Measurements from ENCODE around the gene THY1.

The THY1 gene

GRCh38 chr11:119381181-119381988, 41.6 kb downstream of the THY1 start, which contains the start of gene USP2:
Gene USP2 (minus strand): TSS chr11:119381690. CDS start chr11:119373480, 8,210 bp downstream.
- peak; percentile 99 for DNase-seq

- no peak for DNase-seq
Observed at GRCh38 chr11:119380827-119381180, 42.2 kb downstream of the THY1 start.

GRCh38 chr11:119380160-119380826, 42.7 kb downstream of the THY1 start:
- no peak for DNase-seq

DNA sequence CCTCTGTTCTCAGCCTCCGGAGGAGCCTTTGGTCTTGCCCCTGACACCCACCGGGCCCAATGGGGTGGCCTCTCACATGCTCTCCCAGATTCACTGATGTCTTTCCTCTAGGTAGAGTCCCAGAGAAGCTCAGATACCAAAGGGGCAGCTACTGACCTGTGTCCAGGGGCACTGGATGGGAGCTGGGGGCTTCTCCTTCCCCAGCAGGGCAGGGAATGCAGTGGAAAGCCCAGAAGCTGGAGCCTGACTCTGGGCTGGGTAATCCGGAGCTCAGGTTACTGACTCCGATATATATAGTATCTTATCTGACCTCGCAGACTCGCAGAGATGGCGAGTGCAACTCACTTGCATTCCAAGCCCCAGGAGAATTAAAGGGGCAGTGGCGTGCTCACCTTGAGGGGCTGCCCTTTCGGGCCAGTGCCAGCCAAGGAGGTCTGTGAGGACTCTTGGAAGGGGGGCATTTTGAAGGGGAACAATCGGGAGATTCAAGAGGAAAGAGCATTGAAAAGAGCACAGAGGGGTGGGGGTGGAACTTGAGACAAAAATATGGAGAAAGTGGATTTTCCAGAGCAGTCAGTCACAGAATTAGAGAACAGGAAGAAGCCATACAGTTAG, 44.0 kb downstream of the THY1 start:
- no peak for DNase-seq

GRCh38 chr11:119377961-119378667, 44.9 kb downstream of the THY1 start:
- DNase-seq: no peak

DNA sequence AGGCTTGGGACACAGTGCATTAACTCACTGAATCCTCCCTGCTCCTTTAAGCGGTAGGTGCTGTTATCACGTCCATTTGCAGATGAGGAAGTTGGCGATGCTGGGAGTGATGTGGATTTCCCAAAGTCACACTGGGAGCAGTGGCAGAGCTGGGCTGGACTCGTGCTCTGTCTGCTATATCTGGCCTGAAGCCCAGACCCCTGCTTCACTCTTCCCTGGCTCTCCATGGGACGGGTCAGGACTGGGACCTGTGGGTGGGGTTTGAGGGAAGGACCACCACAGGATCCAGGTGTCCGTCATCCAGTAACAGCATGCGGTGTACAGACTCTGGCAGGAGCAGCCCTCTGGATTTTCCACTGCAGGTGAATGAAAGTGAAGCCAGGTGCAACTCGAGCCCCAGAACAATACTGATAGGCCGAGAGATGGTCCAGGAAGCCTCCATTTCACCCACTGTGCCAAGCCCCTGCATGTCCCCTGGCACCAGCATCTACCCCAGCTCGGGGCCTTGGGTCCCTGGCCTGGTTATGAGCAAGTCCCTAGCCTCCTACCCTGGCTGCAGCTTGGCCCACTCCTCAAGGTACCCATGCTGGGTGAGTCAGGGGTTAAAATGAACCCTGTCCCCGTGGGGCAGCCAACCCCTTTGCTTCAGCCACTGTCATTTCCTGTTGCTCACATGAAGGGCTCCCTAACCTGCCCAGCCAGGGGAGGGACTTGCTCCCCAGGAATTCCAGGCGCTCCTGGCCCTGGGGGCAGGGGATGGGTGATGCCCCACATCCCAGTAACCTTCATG, 45.7 kb downstream of the THY1 start:
- no peak for DNase-seq

- DNase-seq: no peak
Observed at GRCh38 chr11:119376197-119376847, 46.6 kb downstream of the THY1 start.

GRCh38 chr11:119375337-119376196, 47.4 kb downstream of the THY1 start:
- no peak for DNase-seq

DNA sequence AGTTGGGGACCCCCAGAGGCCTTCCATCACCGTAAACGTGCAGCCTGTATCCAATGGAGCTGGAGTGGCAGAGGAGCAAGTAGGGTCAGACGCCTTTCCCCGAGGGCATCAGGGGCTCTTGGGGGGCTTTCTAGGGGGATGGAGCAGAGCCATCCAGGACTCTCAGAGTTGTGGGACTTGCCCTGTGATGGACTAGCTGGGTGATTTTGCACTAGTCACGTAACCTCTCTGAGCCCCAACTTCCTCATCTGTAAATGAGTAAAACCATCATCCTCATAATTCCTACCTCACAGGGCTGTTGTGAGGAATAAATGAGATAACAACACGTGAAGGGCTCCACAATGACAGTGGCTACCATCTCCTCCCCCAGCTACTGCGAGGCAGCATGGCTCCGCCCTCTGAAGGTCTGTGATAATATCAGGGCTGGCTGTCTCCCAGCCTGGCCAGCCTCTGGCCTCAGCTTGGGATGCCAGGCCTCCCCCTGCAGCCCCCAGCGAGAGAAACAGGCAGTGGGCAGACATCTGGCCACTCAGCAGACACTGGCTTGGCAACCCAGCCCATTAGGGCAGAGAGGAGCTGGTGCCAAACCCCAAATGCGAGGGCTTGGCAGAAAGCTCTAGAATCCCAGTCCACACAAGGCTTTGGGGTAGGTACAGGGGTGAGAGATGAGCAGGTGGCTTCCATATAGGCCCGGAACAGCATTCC, 48.2 kb downstream of the THY1 start:
- peak; percentile 41 for DNase-seq

- DNase-seq: peak; percentile 77
Observed at GRCh38 chr11:119373921-119374631, 48.9 kb downstream of the THY1 start.

DNA sequence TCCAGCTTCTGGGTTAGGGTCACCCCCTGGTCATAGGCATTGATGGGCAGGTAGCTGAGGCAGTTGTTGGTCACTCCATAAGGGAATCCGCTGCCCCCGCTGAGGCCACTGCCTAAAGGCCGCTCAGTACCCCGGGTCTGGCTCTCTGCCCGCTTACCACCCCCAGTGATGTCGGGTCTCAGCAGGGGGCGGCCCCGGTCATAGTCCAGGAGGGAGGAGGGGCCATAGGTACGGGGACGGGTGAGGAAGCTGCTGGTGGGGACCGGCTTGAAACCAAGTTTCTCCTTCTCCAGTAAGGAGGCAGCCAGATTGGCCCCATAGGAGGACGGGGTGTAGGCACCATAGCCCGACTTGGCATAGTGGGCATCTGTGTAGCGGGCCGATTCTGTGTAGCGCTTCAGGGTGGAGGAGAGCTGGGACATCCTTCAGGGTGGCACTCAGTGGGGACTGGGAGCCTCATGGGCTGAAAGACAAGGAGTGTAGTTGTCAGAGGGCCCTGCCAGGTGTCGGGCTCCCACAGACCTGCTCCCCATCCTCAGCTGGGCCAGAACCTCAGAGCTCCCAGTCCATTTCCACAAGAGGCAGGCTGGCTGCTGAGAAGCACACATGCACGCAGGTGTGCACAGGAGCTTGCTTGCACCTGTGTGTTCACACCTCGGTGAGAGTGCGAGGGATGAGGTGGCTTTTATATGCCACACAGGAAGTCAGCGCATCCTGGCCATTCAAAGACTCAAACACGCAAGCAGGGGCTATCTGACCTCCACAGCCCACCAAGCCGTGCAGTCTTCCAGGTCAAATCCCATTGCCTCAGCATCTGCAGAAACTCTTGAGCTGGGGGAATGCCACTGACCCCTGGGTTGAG, 49.7 kb downstream of the THY1 start:
- DNase-seq: peak; percentile 37

- no peak for DNase-seq
Observed at GRCh38 chr11:119372260-119373058, 50.5 kb downstream of the THY1 start.

DNA sequence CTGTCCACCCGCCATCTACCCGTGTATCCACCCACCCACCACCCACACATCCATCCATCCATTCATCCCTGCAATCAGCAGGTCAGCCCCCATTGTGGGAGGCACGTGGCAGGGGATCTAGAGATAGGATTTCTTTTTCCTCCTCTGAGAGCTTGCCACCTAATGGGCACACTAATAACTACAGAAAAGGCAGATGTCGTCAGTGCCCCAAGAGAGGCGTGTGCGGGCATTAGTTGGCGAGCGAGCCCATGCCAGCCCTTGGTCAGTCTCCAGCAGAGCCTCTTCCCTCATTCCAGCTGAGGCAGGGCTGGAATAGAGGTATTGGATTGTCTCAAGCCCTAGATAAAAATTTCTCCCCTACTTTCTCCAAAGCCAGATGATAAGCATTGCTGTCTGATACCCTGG, 51.2 kb downstream of the THY1 start:
- peak; percentile 22 for DNase-seq

- peak; percentile 49 for DNase-seq
Observed at GRCh38 chr11:119371067-119371601, 51.8 kb downstream of the THY1 start.

DNA sequence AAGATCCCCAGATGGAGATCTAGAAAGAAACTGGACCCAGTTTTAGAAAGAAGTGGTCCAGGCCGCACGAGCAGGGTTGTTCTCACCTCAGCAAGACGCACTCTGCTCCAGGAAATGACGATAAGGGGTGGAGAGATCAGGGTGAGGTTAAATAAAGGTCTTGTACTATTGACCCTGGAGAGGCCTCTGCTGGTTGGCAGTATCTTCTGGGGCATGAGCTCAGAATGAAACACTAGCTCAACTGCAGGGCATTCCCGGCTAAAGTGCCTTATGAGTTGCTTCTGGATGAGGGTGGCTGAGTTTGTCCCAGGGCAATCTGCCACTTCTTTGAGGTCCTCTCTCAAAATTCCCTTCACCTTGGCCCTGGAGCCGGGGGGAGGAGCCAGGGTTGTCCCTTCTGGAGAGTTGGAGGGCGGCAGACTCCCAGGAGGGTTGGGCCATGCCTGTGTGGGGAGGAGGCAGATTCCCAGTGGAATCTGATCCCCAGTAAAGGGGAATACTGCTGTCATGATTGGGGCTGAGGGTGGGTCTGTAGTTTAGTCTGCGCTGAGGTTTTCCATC, 52.4 kb downstream of the THY1 start:
- peak; percentile 55 for DNase-seq

GRCh38 chr11:119369132-119369925, 53.6 kb downstream of the THY1 start:
- peak; percentile 16 for DNase-seq

Measured in activated effector memory CD4-positive, alpha-beta T cell treated with anti-CD3 and anti-CD28 coated beads, Interleukin-2, amount 50 U/mL, for 16 hours (primary cell).